Kidney tubule cell (primary cell): ENCODE measurements around the gene FGF4.

Source experiments
- DNase-seq: peaks from one replicate; pipeline ENCODE4 v3.0.0-alpha.2; 2018; ENCODE audit warnings: low spot score

FGF4 gene

DNA sequence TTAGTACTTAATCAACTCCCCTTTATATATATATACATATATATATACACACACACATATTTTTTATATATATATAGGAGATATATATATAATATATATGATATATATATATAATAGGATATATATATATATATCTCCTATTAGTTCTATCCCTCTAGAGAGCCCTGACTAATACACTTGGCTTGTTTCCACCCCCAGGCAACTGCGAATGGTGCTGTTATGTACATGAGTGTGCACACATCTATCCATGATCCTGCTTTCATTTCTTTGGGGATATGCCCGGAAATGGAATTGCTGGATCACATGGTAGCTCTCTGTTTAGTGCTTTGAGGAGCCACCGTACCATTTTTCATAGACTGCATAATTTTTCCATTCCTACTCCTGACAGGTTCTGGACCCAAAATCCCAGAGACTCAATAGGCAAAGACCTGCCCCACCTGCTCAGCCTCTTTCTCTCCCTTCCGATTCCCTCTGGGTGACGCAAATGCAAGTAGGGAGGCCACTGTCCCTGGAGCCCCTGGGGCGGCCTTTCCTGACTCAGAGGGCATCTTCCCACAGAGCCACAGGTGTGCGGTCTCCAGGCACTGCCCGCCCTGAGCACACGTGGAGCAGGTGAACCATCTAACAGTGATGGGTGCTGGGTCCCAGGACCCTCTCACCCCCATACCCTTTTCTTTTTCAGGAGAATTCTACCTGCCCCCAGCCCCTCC, 32.1 kb upstream of the FGF4 start:
- DNase-seq = no peak

DNA sequence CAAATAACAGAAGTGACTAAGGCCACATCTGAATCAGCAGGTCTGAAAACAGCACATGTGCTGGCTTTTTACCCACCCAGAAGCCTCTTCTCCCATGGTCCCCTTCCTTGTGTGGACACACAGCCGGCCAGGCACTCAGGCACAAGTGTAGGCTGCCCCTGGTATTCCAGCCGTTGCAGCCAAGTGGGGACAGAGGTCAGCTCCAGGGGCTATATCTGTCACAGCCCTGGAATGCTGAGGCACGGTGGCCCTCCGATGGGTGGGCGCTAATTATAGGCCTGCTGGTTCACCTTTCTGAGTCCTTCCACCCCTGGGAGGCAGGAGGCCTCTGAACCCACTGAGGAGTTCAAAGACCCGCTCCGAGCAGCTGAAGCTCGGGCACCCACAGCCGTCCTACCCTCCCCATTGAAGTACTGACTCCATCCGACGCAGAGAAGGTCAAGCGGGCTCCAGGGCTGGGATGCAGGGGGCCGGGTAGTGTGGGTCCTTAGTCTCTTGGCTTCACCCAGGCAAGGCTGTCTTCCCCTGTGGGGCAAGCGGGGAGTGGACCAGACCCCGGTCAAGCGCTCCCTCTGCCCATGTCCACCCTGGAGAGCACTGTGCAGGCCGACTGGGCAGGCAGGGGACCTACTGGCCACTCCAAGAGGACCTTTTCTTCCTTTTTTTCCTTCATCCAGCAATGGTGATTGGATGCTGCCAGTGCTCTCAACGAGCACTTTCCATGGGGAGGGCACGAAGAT, 29.8 kb upstream of the FGF4 start:
- no peak for DNase-seq

DNA sequence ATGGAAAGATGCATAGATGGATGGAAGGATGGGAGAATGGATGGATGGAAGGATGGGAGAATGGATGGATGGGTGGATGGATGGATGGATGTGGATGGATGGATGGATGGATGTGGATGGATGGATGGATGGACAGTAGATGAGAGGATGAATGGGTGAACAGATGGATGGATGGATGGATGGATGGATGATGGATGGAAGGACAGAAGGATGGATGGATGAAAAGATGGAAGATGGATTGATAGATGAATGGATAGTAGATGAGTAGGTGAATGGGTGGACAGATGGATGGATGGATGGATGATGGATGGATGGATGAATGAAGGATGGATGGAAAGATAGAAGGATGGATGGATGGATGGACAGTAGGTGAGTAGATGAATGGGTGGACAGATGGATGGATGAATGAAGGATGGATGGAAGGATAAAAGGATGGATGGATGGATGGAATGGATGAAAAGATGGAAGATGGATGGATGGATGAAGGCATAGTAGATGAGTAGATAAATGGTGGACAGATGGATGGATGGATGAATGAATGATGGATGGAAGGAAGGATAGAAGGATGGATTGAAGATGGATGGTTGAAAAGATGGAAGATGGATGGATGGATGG, 28.6 kb upstream of the FGF4 start:
- DNase-seq = no peak

DNA sequence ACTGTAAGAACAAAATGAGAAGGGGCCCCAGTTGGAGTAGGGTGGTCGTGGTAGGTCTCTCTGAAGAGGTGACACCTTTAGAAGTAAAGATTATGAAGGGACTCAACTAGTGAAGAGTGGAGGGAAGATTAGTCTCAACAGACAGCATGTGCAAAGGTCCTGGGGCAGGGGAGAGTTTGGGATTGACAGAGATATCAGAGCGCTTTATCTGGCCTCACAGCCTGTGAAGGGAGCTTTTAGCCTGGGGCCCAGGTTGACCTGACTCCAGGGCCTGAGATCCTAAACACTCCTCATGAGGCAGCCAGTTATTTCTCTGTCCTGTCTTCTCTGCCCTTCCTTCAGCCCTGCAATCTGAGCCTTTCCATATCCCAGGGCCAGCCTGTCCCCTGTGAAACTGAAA, 27.9 kb upstream of the FGF4 start:
- DNase-seq = no peak

DNA sequence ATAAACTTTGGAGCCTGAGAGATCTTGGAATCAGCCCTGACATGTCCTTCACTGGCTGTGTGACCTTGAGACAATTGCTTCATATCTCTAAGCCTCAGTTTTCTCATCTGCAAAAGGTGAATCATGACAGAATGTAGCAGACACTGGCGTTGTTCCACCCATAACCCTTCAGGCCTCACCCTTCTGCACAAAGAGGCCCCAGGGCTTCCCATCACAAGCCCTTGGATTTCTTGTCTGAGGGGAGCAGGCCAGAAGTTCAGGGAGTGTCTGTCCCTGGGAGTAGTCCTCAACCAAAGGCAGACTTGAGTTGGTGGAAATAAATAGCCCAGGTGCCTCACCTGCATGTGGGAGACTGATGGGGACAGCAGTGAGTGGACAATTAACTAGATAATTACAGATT, 27.4 kb upstream of the FGF4 start:
- no peak for DNase-seq

DNA sequence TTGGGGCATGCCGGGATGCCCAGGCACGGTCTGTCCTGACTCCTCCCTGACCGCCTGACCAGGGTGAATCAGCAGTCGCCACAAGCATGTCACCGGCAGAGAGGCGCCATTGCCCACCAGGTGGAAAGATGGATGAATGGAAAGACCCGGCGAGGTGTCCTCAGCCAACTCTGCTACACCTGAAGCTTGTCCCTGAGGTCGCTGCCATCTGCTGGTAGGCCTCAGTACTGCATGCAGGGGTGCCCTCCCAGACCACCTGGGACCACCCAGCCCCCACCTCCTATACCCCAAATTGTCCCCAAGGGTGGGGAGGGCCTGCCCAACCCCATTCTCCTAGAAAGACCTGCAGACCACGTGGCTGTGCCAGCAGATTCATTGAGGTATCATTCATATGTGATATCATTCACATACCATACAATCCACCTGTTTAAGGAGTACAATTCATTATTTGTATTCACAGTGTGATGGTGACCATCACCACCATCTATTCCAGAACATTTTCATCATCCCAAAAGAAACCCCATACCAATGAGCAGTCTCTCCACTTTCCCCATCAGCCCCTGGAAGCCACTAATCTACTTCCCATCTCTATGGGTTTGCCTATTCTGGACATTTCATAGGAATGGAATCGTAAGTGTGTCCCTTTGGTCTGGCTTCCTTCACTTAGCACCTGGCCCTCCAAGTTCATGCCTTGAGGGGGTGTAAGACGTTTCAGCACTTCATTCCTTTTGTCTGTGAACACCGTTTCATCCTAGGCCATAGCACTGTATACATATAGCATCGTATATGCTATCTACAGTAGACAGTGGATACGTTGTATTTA, 26.6 kb upstream of the FGF4 start:
- peak; percentile 16 for DNase-seq

GRCh38 chr11:69800278-69800677, 25.1 kb upstream of the FGF4 start:
- DNase-seq = no peak

- DNase-seq = peak; percentile 13
Observed at GRCh38 chr11:69799582-69799981, 24.4 kb upstream of the FGF4 start.

DNA sequence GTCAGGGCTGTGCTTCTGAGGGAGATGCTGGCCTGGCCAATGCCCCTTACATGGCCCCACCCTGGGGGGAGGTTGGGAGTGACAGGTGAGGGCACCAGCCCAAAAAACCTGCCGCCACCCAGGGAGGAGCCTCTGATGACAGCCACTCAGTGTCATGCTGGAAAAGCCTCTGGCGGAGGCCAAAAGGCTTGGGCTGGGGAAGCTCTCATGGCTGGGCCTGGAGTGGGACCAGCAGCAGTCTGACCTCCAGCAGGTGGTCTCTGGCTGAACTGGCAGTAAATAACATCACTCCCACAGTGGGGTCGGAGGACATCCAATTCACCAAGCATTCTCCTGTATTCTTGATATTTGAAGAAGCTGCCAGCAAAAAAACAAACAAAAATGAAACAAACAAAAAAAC, 24.0 kb upstream of the FGF4 start:
- no peak for DNase-seq

- no peak for DNase-seq
Observed at GRCh38 chr11:69797737-69798528, 22.8 kb upstream of the FGF4 start.

- no peak for DNase-seq
Observed at GRCh38 chr11:69797156-69797555, 22.0 kb upstream of the FGF4 start.

GRCh38 chr11:69796063-69796462, 20.9 kb upstream of the FGF4 start:
- DNase-seq = no peak

DNA sequence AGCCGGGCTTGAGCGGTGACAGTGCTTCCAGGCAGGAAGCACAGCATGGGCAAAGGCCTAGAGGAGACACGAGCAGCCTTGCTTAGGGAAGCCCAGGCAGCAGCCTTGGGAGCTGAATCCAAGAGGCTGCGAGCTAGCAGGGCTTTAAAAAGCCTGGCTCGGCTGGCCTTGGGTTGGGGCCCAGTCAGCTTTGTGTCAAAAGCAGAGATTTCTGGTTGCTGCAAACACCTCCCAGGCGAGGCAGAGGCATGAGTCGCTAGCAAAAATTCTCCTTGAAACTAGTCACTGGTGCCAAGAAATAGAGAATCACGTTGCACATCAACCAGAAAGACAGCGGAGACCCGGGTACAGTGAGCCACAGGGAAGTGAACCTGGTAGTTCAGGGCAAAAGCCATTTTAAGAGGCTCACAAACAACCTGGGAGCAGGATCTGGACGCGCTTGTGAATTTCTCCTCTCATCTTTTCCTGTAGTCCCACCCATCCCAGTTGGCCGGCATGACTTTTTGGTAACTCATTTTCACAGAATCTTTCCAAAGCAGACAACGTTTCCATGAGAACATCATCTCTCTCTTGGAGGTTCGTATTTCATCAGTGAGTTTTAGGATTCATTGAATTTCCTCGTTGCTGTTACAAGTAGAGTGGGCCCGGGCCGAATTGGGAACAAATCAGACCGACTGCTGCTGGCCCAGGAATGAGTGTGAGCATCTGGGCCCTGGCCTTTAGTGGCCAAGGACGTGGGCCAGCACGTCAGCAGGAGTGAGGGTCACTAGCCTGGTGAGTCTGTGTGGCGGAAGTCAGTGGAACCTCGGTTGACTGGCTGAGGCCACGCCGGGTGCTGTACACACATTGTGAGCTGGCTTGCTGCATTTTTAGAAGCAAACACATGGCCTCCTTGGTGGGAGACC, 16.4 kb upstream of the FGF4 start:
- peak; percentile 77 for DNase-seq

DNA sequence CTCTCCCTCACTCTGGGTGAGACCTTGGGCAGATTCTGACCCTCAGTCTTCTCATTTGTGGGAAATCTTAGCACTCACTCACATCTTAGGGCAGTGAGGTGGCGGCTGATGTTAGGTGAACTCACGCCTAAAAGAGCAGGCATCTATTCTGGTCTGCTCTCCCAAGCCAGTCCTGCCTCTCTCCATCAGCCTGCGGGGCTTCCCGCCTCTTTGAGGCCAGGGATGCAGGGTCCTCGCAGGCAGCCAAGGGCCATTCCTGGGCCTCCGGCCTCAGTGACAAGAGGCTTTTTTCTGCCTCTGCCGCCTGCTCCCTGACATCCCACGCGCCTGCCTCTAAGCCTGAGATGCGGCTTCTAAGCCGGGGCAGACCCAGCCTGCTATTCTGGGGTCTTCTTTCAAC, 13.8 kb upstream of the FGF4 start:
- no peak for DNase-seq

DNA sequence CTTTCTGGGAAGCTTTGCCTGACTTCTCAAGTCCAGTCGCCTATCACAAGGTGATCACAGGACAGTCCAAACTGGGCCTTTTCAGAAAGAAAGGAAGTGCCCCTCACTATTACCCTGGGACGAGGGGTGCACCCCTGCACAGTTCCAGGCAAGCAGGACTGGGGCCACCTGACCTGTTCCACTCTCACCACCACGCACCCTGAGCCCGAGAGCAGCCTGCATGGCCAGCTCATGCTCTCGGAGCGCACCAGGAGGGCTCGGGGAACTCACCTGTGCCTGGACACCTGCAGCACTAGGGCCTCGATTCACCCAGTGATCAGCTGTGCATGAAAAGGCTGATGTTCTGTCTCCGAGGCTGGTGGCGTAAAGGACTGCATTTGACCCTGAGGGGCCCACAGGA, 12.8 kb upstream of the FGF4 start:
- no peak for DNase-seq

DNA sequence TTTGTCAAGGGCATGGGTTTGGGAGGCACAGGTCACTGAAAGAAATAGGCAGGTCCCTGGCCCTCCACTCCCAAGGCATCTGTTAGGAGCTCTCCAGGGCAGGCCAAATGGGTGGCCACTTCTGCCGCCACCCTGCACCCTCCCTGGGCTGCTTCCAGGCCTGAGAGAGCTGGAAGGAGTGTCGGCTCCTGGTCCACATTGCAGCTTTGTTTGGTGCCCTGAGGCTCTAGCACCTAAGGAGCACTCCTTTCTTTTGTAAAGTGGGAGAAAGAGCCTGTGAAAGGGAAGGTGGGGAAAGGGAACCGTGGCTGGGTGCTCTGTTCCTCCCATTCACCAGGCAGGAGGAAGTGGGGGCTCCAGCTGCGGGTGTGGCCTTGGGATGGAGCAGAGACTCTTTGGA, 12.3 kb upstream of the FGF4 start:
- no peak for DNase-seq

DNA sequence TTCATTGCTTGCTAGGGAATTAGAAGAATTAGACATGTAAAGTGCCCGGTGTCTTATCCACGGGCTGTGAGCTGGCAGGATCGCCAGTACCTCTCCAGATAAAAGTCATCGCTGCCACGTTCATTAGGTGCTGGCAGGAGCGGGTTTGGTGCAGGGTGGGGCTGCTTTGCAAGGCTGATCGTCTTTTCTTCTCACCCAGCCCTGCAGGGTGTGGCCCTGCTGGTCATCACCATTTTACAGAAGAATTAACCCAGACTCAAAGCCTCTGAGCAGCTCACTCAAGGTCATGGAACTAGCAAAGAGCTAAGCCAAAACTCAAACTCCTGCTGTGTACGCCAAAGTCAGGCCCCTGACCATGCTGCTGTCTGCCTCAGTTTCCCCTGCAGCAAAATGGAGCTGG, 6.1 kb upstream of the FGF4 start:
- DNase-seq = no peak

DNA sequence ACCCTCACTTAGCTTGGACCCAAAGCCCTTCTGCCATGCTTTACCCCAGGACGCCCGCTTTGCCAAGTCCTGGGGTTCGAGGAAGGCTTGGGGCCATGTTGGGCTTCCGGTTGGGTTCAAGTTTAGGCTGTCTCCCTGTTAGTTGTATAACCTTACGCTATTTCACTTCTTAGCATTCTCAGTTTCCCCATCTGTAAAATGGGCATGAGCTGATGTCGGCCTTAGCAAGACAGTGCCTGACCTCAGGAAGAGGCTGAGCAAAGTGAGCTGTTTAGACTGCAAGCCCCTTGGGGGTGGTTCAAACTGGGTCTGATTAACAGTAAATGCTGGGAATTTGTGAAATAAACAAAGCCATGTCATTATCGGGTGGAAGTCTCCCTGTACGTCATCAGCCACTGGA, 3.2 kb upstream of the FGF4 start:
- DNase-seq = no peak

DNA sequence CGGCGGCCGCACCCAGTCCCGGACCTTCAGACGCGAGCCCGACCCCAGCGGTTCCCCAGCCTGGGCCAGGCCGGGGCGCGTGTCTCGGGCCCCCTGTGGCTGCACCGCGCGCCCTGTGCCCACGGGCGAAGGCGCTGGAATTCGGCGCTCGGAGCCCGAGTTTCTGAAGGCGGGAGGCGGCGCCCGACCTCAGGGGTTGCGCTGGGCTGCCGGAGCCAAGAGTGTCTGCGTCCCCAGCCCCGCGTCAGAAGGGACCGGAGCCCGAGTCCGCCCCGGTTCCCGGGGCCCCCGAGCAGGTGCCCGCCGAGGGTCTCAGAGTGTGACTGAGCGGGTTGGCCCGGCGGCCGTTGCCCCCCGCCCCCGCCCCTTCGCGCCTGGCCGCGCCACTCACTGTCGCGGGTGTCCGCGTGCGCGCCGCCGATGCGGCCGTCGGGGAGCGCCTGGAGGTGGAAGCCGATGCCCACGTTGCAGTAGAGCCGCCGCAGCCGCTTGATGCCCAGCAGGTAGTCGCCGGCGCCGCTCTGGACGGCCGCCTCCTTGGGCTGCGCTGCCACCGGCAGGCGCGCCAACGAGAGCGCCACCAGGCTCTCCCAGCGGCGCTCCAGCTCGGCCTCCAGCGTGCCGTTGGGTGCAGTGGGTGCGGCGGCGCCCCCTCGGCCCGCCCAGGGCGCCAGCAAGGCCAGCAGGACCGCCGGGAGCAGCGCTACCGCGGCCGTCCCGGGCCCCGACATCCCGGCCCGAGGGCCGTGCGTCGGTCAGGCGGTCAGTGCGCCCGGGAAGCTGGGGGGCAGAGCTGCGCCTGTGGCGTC, 583 bp downstream of the FGF4 start:
- DNase-seq = no peak
